Body of pancreas (tissue), 4 donors: ENCODE results near the gene LGALS3.

Experiments
- POLR2A ChIP-seq, 3 donors: fragments of 450-650 bp; IDR thresholded peaks; one replicate each; pipeline ENCODE4 v1.6.1; 2016; ENCODE audit warnings: antibody characterized with exemption in 3 of 3, mild to moderate bottlenecking in 2 of 3
- TF ChIP-seq, protein P1 (sequence below), 7 experiments: fragments of 450-650 bp in 4 of 7; fragments of 200-600 bp in 3 of 7; sonication (generic) in 3 of 7; IDR thresholded peaks; one replicate each; pipeline ENCODE4 v1.5.1; 2016 to 2019; ENCODE audit warnings: antibody characterized with exemption in 7 of 7

DNA sequence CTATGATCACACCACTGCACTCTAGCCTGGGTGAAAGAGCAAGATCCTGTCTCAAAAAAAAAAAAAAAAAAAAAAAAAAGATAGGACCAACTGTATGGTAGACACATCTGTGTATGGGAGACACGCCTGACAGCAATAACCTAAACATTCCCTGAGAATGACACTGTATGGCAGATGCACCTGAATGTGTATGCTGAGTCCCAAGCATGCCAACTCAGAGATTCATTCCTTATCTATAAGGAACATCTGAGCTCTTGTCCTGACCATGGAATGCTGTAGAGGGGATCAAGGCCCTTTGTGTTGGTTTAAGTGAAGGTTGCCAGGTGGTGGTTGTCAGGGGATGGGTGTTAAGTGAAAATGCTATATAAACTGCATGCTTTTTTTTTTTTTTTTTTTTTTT lies 19.2 kb upstream of the LGALS3 start:
- TF ChIP-seq POLR2A (IDR thresholded peaks at IDR 0.05), result no peak
- TF ChIP-seq, protein P1, sequence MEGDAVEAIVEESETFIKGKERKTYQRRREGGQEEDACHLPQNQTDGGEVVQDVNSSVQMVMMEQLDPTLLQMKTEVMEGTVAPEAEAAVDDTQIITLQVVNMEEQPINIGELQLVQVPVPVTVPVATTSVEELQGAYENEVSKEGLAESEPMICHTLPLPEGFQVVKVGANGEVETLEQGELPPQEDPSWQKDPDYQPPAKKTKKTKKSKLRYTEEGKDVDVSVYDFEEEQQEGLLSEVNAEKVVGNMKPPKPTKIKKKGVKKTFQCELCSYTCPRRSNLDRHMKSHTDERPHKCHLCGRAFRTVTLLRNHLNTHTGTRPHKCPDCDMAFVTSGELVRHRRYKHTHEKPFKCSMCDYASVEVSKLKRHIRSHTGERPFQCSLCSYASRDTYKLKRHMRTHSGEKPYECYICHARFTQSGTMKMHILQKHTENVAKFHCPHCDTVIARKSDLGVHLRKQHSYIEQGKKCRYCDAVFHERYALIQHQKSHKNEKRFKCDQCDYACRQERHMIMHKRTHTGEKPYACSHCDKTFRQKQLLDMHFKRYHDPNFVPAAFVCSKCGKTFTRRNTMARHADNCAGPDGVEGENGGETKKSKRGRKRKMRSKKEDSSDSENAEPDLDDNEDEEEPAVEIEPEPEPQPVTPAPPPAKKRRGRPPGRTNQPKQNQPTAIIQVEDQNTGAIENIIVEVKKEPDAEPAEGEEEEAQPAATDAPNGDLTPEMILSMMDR (IDR thresholded peaks at IDR 0.05), result no peak
